ENCODE measurements around the gene DPH3.

- TF ChIP-seq POLR2A (IDR thresholded peaks at IDR 0.05; ENCODE audit: low read length) (no peak), CEBPB (IDR thresholded peaks at IDR 0.05) (no peak), CTCF (IDR thresholded peaks at IDR 0.05) (no peak), PHF8 (IDR thresholded peaks at IDR 0.05; ENCODE audit: borderline replicate concordance, low read depth) (no peak), POLR2AphosphoS2 (conservative IDR thresholded peaks at IDR 0.05; ENCODE audit: low read length) (no peak), ZFP36 (IDR thresholded peaks at IDR 0.05; ENCODE audit: borderline replicate concordance, partially characterized antibody) (no peak), TP53 (CRISPR knock-in tag; IDR thresholded peaks at IDR 0.05) (no peak), REST (IDR thresholded peaks at IDR 0.05) (no peak)
Observed at GRCh38 chr3:16288664-16289063, 23.9 kb upstream of the DPH3 start.
